Measurements from ENCODE around the gene SLC66A2. TPM values are rescaled to one million over a fixed set of nuclear protein-coding genes. Genes with fewer than 3 reads are reported as not detected.

Gene SLC66A2
- total RNA-seq, 1 experiment from 2014 or later, result 19.5 TPM

DNA sequence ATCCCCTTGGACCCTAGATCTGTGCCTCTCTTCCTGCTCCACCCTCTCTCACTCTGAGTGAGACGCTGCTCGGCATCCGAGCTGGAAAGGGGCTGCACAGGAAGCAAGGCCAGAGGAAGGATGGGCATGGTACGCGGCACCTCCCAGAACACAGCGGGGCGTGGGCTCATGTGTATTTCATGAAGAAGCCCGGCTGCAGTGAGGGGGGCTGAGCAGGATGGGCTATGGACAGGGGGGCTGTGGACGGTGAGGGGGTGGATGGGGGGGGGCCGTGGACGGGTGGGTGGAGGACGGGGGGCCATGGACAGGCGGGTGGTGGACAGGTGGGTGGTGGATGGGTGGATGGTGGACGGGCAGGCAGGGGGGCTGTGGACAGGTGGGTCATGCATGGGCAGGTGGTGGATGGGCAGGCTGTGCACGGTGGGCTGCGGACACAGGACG is 28.5 kb downstream of the SLC66A2 start:
- Mint-ChIP-seq H3K4me3 (ENCODE audit: unreplicated experiment) (no peak overlapping the region), H3K9me3 (ENCODE audit: unreplicated experiment) (no peaks in the 10 kb centered on the region), H3K36me3 (ENCODE audit: insufficient read depth, unreplicated experiment) (peaks cover 13% of the 10 kb centered on the region), H3K27ac (ENCODE audit: unreplicated experiment) (no peak overlapping the region), H3K27me3 (ENCODE audit: insufficient read depth, unreplicated experiment) (no peaks in the 10 kb centered on the region), H3K4me1 (ENCODE audit: low read depth, unreplicated experiment) (no peaks in the 10 kb centered on the region)
- CTCF ChIA-PET, result no interaction called here
- Histone ChIP-seq H3K27me3 (replicated peaks; ENCODE audit: control insufficient read depth, insufficient read depth, low read length) (no peaks in the 10 kb centered on the region), H3K4me1 (no peaks in the 10 kb centered on the region), H3K36me3 (ENCODE audit: control insufficient read depth, insufficient read depth, low read length) (peaks cover 1% of the 10 kb centered on the region; the same call in 1 of the 2 replicates), H3K9me3 (no peaks in the 10 kb centered on the region), H3K4me3 (ENCODE audit: low read depth, low read length) (no peak overlapping the region)
- no peak for DNase-seq
- TF ChIP-seq, protein P1, sequence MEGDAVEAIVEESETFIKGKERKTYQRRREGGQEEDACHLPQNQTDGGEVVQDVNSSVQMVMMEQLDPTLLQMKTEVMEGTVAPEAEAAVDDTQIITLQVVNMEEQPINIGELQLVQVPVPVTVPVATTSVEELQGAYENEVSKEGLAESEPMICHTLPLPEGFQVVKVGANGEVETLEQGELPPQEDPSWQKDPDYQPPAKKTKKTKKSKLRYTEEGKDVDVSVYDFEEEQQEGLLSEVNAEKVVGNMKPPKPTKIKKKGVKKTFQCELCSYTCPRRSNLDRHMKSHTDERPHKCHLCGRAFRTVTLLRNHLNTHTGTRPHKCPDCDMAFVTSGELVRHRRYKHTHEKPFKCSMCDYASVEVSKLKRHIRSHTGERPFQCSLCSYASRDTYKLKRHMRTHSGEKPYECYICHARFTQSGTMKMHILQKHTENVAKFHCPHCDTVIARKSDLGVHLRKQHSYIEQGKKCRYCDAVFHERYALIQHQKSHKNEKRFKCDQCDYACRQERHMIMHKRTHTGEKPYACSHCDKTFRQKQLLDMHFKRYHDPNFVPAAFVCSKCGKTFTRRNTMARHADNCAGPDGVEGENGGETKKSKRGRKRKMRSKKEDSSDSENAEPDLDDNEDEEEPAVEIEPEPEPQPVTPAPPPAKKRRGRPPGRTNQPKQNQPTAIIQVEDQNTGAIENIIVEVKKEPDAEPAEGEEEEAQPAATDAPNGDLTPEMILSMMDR (IDR thresholded peaks at IDR 0.05; ENCODE audit: insufficient read depth in 1 of 2, low read depth in 1 of 2, low read length in 1 of 2, severe bottlenecking in 1 of 2, unreplicated experiment in 1 of 2), result no peak
- no TSS peak for BruUV-seq (replicated peaks)
- POLR2A ChIA-PET, result no interaction called here
- intact Hi-C loops (cut with micrococcal nuclease; ENCODE audit: unreplicated experiment), result no loop called here

- no peaks in the 10 kb centered on the region for H3K4me1 Mint-ChIP-seq (ENCODE audit: low read depth, unreplicated experiment)
- no peak overlapping the region for H3K27ac Mint-ChIP-seq (ENCODE audit: unreplicated experiment)
- Histone ChIP-seq H3K36me3 (ENCODE audit: control insufficient read depth, insufficient read depth, low read length) (peaks cover 1% of the 10 kb centered on the region; the same call in 1 of the 2 replicates), H3K4me1 (no peaks in the 10 kb centered on the region), H3K9me3 (no peaks in the 10 kb centered on the region), H3K27me3 (replicated peaks; ENCODE audit: control insufficient read depth, insufficient read depth, low read length) (no peaks in the 10 kb centered on the region), H3K4me3 (ENCODE audit: low read depth, low read length) (no peak overlapping the region)
- TF ChIP-seq, protein P1 (IDR thresholded peaks at IDR 0.05; ENCODE audit: insufficient read depth in 1 of 2, low read depth in 1 of 2, low read length in 1 of 2, severe bottlenecking in 1 of 2, unreplicated experiment in 1 of 2), result no peak
- H3K9me3 Mint-ChIP-seq (ENCODE audit: unreplicated experiment), result no peaks in the 10 kb centered on the region
- POLR2A ChIA-PET, result no interaction called here
- CTCF ChIA-PET, result interaction anchor here (0.7 kb wide), 1 partner anchor 15 kb away, joined by 4 read pairs; no protein-coding TSS in a partner anchor
- DNase-seq, result no peak
- no peak overlapping the region for H3K4me3 Mint-ChIP-seq (ENCODE audit: unreplicated experiment)
- BruUV-seq (replicated peaks), result no TSS peak
- no peaks in the 10 kb centered on the region for H3K27me3 Mint-ChIP-seq (ENCODE audit: insufficient read depth, unreplicated experiment)
- intact Hi-C loops (cut with micrococcal nuclease; ENCODE audit: unreplicated experiment), result no loop called here
- peaks cover 19% of the 10 kb centered on the region for H3K36me3 Mint-ChIP-seq (ENCODE audit: insufficient read depth, unreplicated experiment)
Observed at GRCh38 chr18:79921984-79922965, 29.2 kb downstream of the SLC66A2 start.

DNA sequence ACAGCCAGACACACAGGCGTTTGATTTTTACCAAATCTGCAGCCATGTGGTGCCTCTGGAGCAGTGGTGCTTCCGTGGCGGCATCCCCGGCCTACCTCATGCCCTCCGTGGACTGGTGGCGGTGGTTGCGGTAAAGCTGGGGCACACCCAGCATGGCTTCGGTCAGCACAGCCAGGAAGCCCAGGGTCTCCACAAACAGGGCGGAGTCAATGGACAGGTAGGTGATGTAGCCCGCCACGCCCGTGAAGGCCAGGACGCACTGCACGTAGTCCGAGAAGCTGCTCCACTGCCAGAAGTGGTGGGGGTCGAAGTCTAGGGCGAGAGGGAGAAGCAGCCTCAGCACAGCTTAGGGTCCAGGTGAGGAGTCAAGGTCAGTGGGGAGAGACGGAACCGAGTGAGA is 32.4 kb downstream of the SLC66A2 start:
- ChIA-PET CTCF (no interaction called here), POLR2A (no interaction called here)
- Mint-ChIP-seq H3K27me3 (ENCODE audit: insufficient read depth, unreplicated experiment) (no peaks in the 10 kb centered on the region), H3K4me3 (ENCODE audit: unreplicated experiment) (no peak overlapping the region), H3K36me3 (ENCODE audit: insufficient read depth, unreplicated experiment) (peaks cover 17% of the 10 kb centered on the region), H3K9me3 (ENCODE audit: unreplicated experiment) (no peaks in the 10 kb centered on the region), H3K4me1 (ENCODE audit: low read depth, unreplicated experiment) (no peaks in the 10 kb centered on the region), H3K27ac (ENCODE audit: unreplicated experiment) (no peak overlapping the region)
- no TSS peak for BruUV-seq (replicated peaks)
- no peak for DNase-seq
- Histone ChIP-seq H3K4me1 (no peaks in the 10 kb centered on the region), H3K9me3 (no peaks in the 10 kb centered on the region), H3K4me3 (ENCODE audit: low read depth, low read length) (no peak overlapping the region), H3K36me3 (ENCODE audit: control insufficient read depth, insufficient read depth, low read length) (peaks cover 1% of the 10 kb centered on the region; the same call in 1 of the 2 replicates), H3K27me3 (replicated peaks; ENCODE audit: control insufficient read depth, insufficient read depth, low read length) (no peaks in the 10 kb centered on the region)
- intact Hi-C loops (cut with micrococcal nuclease; ENCODE audit: unreplicated experiment), result no loop called here
- TF ChIP-seq, protein P1 (IDR thresholded peaks at IDR 0.05; ENCODE audit: insufficient read depth in 1 of 2, low read depth in 1 of 2, low read length in 1 of 2, severe bottlenecking in 1 of 2, unreplicated experiment in 1 of 2), result no peak
